ENCODE measurements around the gene NOX5.

NOX5 gene

DNA sequence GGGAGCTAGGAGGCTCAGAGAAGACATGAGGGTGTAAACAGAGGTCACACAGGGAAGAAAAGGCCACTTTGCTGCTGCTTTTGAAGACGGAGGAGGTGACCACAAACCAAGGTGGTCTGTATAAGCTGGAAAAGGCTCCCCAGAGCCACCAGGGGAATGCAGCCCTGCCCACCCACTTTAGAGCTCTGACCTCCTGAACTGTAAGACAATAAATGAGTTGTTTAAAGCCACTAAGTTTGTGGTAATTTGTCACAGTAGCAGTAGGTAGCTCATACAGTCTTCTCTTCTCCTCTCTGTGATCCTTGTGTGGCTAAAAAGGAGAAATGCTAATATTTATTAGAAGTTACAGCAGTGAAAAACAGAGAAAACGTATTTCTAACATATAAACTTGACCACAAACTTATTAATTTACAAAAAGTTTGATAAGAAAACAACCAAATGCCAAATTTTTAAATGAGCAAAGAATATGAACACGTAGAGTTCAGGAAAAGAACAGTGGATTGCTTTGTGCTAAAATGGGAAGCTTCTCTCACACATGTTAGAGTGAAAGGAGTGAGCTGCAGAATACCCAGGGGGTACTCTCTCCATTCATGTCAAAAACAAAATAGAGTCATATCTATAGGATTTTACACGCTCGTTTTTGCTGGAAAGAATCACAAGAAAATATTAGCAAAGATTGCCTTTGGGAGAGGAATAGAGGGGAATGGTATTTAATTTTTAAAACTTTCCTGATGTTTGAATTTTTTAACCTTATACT is 71.0 kb downstream of the NOX5 start:
- DNase-seq, result no peak

GRCh38 chr15:69086427-69087204 is 72.1 kb downstream of the NOX5 start:
- no peak for DNase-seq

- DNase-seq, result no peak
These were observed 73.0 kb downstream of the NOX5 start for GRCh38 chr15:69087366-69087976.

DNA sequence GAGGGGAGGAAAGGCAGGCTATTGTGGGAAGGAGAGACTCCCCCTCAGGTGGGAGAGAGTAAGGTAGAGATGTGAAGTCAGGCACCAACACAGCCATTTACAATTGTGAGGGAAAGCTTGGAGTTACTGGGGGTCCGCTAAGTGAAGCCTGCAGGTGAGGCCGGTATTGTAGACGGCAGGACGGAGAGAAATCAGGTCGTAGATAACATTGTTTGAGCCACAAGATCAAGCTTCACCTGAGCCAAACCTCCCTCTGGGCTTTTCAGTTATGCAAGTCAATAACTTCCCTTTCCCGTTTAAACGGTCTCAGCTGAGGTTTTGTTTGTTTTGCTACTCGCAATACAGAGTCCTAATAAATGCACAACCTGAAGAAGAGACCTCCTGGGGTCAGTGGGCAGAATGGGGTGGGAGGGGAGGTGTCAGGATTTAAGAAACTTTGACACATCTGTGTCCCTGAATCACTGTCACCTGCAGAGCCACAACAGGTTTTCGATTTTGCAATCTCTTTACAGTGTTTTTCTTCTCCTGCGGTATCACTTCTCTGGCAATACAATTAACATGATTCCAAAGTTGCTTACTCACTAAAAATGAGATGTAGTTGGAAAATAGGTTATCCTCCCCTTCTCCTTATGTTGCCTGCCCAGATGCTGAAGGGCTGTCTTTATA is 73.9 kb downstream of the NOX5 start:
- DNase-seq, result no peak

- DNase-seq, result no peak
These were observed 74.8 kb downstream of the NOX5 start for GRCh38 chr15:69089258-69089657.

GRCh38 chr15:69090197-69090948 is 75.9 kb downstream of the NOX5 start:
- no peak for DNase-seq

GRCh38 chr15:69091654-69092053 is 77.2 kb downstream of the NOX5 start:
- DNase-seq, result no peak

- no peak for DNase-seq
These were observed 77.7 kb downstream of the NOX5 start for GRCh38 chr15:69092159-69092558.

GRCh38 chr15:69093127-69093526 is 78.6 kb downstream of the NOX5 start:
- no peak for DNase-seq

DNA sequence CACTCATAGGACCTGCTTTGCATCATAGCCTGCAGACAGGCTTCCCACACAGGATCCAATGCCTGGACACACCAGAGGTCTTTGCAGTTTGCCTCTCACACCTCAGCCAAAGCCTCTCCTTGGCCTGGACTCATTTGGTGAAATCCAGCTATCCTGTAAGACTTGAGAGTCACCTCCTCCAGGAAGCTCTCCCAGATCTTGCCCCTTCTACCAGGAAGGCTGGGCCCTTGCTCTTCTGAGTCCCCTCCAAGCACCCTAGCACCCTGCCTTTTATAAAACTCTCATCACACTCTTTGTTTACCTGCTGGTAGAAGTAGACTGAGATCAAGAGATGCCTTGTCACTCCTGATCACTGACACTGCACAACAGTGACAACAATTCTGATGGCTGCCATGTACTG is 79.1 kb downstream of the NOX5 start:
- no peak for DNase-seq

DNA sequence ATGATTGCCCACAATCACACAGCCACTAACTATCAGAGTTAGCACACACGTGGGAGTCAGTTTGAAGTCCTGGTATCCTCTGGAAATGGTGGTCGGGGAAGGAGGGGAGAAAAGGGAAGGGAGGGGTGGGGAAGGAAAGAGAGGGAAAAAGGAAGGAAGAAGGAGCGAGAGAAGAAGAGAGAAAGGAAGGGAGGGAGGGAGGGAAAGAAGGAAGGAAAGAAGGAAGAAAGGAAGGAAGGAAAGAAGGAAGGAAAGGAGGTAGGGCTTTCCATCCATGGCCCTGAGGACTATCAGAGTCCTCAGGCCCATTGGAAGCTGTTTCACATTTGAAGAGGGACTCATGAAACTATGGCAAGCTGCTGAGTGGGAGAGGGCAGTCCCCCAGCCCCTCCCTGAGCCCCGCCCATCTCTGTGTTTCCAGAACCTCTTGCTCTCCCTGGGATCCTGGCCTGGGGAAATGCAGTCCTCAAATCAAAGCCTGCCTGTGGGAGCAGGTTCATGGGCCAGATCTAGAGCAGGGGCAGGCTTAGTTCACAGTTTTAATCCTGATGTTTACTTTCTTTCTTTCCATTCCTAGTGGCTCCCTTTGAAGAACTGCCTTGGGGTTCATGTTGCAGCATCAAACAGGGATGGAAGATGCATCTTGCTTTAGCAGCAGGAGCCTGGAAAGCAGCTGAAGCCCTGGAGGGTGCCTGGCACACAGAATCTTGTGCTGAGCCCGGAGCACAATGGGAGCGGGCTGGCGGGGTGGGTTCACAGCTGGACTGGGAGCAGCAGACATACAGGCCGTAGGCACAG is 79.8 kb downstream of the NOX5 start:
- DNase-seq, result no peak

DNA sequence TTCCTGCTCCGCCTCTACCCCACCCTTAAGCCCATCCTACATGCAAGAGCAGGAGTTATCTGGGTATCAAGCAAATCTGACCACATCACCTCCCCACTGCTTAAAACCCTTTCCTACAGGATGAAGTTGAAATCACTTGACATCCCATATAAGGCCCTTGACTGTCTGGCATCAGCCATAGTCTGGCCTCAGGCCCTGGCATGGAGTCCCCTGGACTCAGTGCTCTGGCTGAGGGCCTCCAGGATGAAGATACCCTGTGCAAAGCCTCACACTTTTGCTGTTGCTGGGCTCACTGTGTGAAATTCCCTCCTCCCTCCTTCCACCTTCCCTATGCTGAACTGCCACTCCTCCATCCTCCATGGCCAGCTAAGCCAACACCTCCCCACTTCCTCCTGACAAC is 80.8 kb downstream of the NOX5 start:
- DNase-seq, result no peak

DNA sequence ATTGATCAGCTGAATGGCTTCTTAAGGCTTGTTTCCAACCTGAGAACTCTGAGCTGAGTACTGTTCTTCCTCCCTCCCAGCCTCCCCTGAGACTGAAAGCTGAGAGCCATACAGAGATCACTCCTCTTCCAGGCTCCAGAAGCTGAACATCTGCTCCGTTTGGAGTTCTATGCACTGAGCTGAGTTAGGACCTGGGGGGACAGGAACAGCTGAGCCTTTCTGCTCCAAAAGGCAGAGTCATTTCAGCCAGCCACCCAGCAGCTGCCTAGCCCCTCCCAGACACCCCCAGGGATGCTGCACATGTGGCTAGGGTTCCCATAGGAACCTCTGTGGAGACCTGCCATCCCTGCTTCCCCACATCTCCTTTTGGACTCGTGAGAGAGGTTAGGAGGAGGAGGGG is 81.7 kb downstream of the NOX5 start:
- DNase-seq, result no peak

DNA sequence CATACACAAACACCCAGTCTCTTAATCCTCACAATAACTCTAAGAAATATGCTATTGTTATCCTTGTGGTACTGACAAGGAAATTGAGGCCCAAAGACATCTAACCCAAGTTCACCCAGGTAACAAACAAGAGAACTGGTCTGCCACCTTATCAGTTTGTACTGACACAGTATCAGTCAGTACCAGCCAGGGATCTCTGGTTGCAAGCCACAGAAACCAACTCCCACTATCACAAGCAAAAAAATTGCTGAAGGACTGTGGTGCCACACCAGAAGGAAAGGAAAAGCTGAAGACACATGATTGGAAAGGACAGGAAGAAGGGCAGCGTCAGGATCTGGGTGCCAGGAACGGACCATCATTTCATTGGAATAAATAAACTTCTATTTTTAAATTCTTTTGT is 82.1 kb downstream of the NOX5 start:
- no peak for DNase-seq

DNA sequence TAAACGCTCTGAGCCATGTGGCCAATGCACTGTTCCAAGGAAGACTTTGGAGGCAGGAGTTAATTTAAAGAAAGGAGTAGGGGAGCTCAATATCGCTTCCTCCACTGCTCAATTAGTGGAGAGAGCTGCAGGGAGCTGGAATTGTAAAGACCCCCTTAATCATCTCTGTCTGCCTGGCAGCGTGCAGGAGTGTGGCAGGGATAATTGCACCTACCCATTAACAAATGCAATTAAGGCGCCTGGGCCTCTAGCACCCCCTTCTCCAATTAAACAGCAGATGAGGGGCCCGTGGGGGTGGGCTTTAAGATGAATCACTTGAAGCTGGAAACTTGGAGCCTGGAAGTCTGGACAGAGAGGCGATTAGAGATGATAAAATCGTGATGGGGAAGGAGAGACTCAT is 84.3 kb downstream of the NOX5 start:
- no peak for DNase-seq

- DNase-seq, result no peak
These were observed 85.4 kb downstream of the NOX5 start for GRCh38 chr15:69099941-69100340.

DNA sequence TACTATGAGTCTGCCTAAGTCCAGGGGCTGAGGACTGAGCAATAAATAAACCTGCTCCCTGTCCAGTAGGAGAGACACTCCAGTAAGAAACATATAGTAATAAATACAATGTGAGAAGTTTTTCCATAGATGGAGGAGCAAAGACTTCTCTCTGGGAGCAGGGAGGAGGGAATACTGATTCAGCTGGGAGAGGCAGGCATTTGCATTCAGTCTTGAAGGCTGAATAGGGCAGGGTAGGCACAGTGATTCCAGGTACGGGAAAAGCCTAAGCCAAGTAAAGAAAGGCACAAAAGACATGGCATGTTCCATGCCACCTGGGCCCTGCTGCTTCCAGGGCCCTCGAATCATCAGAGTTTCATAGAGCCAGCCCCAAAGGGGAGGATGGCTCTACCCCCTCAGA is 86.3 kb downstream of the NOX5 start:
- no peak for DNase-seq

- no peak for DNase-seq
These were observed 89.7 kb downstream of the NOX5 start for GRCh38 chr15:69104050-69104750.

DNA sequence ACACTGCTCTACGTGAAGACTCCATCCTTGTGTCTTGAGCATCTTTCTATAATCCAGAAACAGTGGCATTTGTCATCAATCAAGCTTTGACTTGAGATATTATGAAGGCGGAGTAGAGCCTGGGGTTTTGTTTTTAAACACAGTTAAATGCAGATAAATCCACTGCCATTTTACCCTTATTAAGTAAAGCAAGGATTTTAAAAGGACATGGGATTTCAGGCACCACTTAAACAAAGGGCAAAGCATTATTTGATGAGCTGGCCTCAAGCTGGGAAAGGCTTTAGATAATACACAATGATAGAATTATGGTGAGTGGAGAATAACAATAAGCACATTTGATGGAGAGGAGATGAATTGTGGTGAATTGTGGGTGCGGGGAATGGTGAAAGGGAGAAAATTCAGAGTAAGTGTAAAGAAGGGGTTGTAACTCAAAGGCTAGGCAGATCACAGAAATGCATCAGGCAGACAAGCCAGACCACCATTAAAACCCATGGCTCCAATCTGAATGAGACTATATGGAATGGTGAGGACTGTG is 91.0 kb downstream of the NOX5 start:
- no peak for DNase-seq

DNA sequence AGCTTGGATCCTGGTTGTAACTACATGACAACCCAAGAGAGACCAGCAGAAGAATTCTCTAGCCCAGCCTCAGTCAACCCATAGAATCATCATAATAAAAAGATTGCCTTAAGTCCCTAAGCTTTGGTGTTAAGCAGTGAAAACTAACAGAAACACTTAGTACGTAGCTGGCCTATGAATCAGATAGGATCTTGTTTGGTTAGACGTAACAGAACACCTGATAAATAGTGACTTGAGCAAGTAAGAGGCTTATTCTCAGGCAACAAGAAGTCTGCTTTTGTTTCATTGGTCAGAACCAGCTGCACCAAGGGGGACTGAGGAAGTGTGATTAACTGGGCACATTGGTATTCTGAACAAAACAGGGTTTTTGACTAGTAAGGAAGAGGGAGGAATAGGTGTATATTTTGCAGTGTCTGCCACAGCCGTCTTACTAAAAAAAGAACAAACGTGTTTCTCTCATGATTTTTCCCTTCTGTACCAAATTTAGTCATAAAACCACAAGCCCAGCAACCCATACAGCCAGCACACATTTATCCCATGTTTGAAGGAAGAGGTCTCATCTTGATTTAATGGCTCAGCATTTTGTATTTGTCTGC is 92.6 kb downstream of the NOX5 start:
- DNase-seq, result no peak

All from Kasumi-1 (cell line).